H1 (cell line): ENCODE data around the gene ARID5A. TPM values are rescaled to one million over a fixed set of nuclear protein-coding genes. Genes with fewer than 3 reads are reported as not detected.

ENCODE experiments used
- CTCF ChIA-PET: fragments of 300-600 bp; sonication (Branson Sonifier 250); formaldehyde crosslinking; loops from one replicate; lab custom pipeline; 2021; ENCODE audit not compliant: partially characterized antibody; lab: Charles Lee
- POLR2A ChIA-PET: fragments of 300-600 bp; sonication (Branson Sonifier 250); formaldehyde crosslinking; loops from one replicate; lab custom pipeline; 2021; ENCODE audit warnings: inconsistent platforms; ENCODE audit not compliant: partially characterized antibody; lab: Charles Lee
- DNase-seq, 2 experiments: peaks; one replicate each; pipeline versions ENCODE4 v3.0.0 to v3.0.0-alpha.2; 2010 to 2022; ENCODE audit warnings: low spot score in 2 of 2, low read depth in 1 of 2, mixed read lengths in 1 of 2
- FAIRE-seq: peaks from 2 replicates; lab custom pipeline; 2011; peaks lifted over from hg19 to GRCh38; lab: Jason Lieb, UNC
- H2AFZ ChIP-seq: 2 replicates; pipeline ENCODE4 v1.8.1; 2012; ENCODE audit warnings: low read length, inconsistent platforms
- H2AK5ac ChIP-seq: 2 replicates; pipeline ENCODE4 v1.6.1; 2013; ENCODE audit warnings: low read depth, low read length
- H2BK120ac ChIP-seq: replicated peaks from 2 replicates; pipeline ENCODE3; 2013; ENCODE audit warnings: low read depth, low read length, inconsistent platforms
- H2BK12ac ChIP-seq: 2 replicates; pipeline ENCODE4 v1.6.1; 2013; ENCODE audit warnings: low read depth, low read length
- H2BK15ac ChIP-seq: 2 replicates; pipeline ENCODE4 v1.6.1; 2013; ENCODE audit warnings: low read length
- H2BK20ac ChIP-seq: 2 replicates; pipeline ENCODE4 v1.6.1; 2013; ENCODE audit warnings: low read length
- H2BK5ac ChIP-seq: 2 replicates; pipeline ENCODE4 v1.6.1; 2013; ENCODE audit warnings: low read depth, low read length
- H3K14ac ChIP-seq: 2 replicates; pipeline ENCODE4 v1.6.1; 2013; ENCODE audit warnings: inconsistent platforms; ENCODE audit not compliant: insufficient read length
- H3K18ac ChIP-seq: 2 replicates; pipeline ENCODE4 v1.6.1; 2013; ENCODE audit warnings: low read length; ENCODE audit errors: extremely low read depth
- H3K23ac ChIP-seq: 2 replicates; pipeline ENCODE4 v1.6.1; 2013; ENCODE audit warnings: inconsistent platforms; ENCODE audit not compliant: insufficient read length
- H3K23me2 ChIP-seq: 2 replicates; pipeline ENCODE4 v1.6.1; 2013; ENCODE audit warnings: low read depth, low read length
- H3K27ac ChIP-seq: 2 replicates; pipeline ENCODE4 v1.6.1; 2011; ENCODE audit warnings: low read depth, low read length, inconsistent platforms
- H3K27me3 ChIP-seq, 4 experiments: replicated peaks in 1 of 4; 1 replicate in 1 of 4; 2 replicates in 3 of 4; pipeline versions ENCODE4 v1.6.1 to v1.8.1; 2011 to 2013; ENCODE audit warnings: low read length in 3 of 4, mild to moderate bottlenecking in 3 of 4, inconsistent platforms in 2 of 4, mixed read lengths in 2 of 4, moderate library complexity in 1 of 4; ENCODE audit not compliant: control insufficient read depth in 3 of 4, insufficient read depth in 3 of 4; ENCODE audit errors: extremely low read depth in 1 of 4
- H3K36me3 ChIP-seq, 4 experiments: 2 replicates each; pipeline versions ENCODE4 v1.6.1 to v1.8.1; 2011 to 2013; ENCODE audit warnings: mild to moderate bottlenecking in 4 of 4, low read length in 3 of 4, moderate library complexity in 2 of 4, control low read depth in 1 of 4, inconsistent platforms in 1 of 4; ENCODE audit not compliant: insufficient read depth in 4 of 4, control insufficient read depth in 2 of 4
- H3K4ac ChIP-seq: replicated peaks from 2 replicates; pipeline ENCODE3; 2013; ENCODE audit warnings: low read length, low read depth, mixed read lengths, inconsistent platforms; ENCODE audit not compliant: insufficient read length
- H3K4me1 ChIP-seq, 4 experiments: replicated peaks in 1 of 4; 1 replicate in 1 of 4; 2 replicates in 3 of 4; pipeline versions ENCODE4 v1.6.1 to v1.8.1; 2011 to 2013; ENCODE audit warnings: low read length in 3 of 4, inconsistent platforms in 2 of 4, mixed read lengths in 1 of 4; ENCODE audit not compliant: insufficient read depth in 4 of 4, control insufficient read depth in 3 of 4
- H3K4me2 ChIP-seq, 2 experiments: 2 replicates each; pipeline versions ENCODE4 v1.6.1 to v1.8.1; 2011 to 2013; ENCODE audit warnings: low read depth in 2 of 2, low read length in 2 of 2, control low read depth in 1 of 2, inconsistent platforms in 1 of 2, mild to moderate bottlenecking in 1 of 2; ENCODE audit not compliant: insufficient read depth in 1 of 2
- H3K4me3 ChIP-seq, 4 experiments: fragments of 200-600, 300-600 bp in 1 of 4; sonication (generic), shearing (Covaris generic), sonication (Bioruptor Twin) in 1 of 4; 2 replicates each; pipeline versions ENCODE4 v1.5.1 to v1.8.1; 2011 to 2016; ENCODE audit warnings: low read length in 4 of 4, low read depth in 3 of 4, control low read depth in 2 of 4, inconsistent platforms in 2 of 4, mild to moderate bottlenecking in 2 of 4, mixed read lengths in 1 of 4, moderate library complexity in 1 of 4; ENCODE audit not compliant: insufficient read depth in 2 of 4; ENCODE audit errors: extremely low read depth in 1 of 4
- H3K56ac ChIP-seq: replicated peaks from 2 replicates; pipeline ENCODE3; 2013; ENCODE audit warnings: low read depth, mild to moderate bottlenecking, mixed read lengths, low read length, inconsistent platforms; ENCODE audit not compliant: insufficient read length
- H3K79me1 ChIP-seq: 2 replicates; pipeline ENCODE4 v1.6.1; 2013; ENCODE audit warnings: low read depth, low read length, control low read depth
- H3K79me2 ChIP-seq, 2 experiments: 2 replicates each; pipeline versions ENCODE4 v1.6.1 to v1.8.1; 2012 to 2013; ENCODE audit warnings: low read length in 2 of 2, mild to moderate bottlenecking in 2 of 2, inconsistent platforms in 1 of 2; ENCODE audit not compliant: insufficient read depth in 2 of 2, control insufficient read depth in 1 of 2
- H3K9ac ChIP-seq, 4 experiments: replicated peaks in 1 of 4; 1 replicate in 1 of 4; 2 replicates in 3 of 4; pipeline versions ENCODE4 v1.6.1 to v1.8.1; 2011 to 2013; ENCODE audit warnings: low read depth in 3 of 4, low read length in 3 of 4, control low read depth in 2 of 4, mild to moderate bottlenecking in 2 of 4, moderate library complexity in 2 of 4, inconsistent platforms in 1 of 4; ENCODE audit errors: extremely low read depth in 1 of 4
- H3K9me3 ChIP-seq, 2 experiments: 2 replicates each; pipeline versions ENCODE4 v1.6.1 to v1.8.1; 2012 to 2013; ENCODE audit warnings: mild to moderate bottlenecking in 2 of 2, moderate library complexity in 2 of 2, control low read depth in 1 of 2, inconsistent platforms in 1 of 2, low read depth in 1 of 2, low read length in 1 of 2, mixed read lengths in 1 of 2; ENCODE audit not compliant: insufficient read depth in 2 of 2
- H4K20me1 ChIP-seq, 2 experiments: replicated peaks in 1 of 2; 2 replicates each; pipeline versions ENCODE3 to v1.8.1; 2011 to 2013; ENCODE audit warnings: inconsistent platforms in 2 of 2, low read length in 2 of 2, mild to moderate bottlenecking in 1 of 2; ENCODE audit not compliant: insufficient read depth in 2 of 2, control insufficient read depth in 1 of 2
- H4K5ac ChIP-seq: 2 replicates; pipeline ENCODE4 v1.6.1; 2013; ENCODE audit warnings: low read length, low read depth, mixed read lengths, inconsistent platforms; ENCODE audit not compliant: insufficient read length
- H4K8ac ChIP-seq: 2 replicates; pipeline ENCODE4 v1.8.0; 2013; ENCODE audit warnings: mild to moderate bottlenecking, moderate library complexity, low read length, inconsistent platforms; ENCODE audit not compliant: insufficient read depth; ENCODE audit errors: extremely low read depth
- H4K91ac ChIP-seq: replicated peaks from 2 replicates; pipeline ENCODE3; 2013; ENCODE audit warnings: low read length, mixed read lengths, inconsistent platforms; ENCODE audit not compliant: insufficient read length
- ASH2L ChIP-seq: fragments of 200-600, 300-600 bp; sonication (generic); IDR thresholded peaks from one replicate; pipeline ENCODE4 v1.7.1; 2017; ENCODE audit warnings: low read length
- ATF2 ChIP-seq: IDR thresholded peaks from 2 replicates; pipeline ENCODE4 v1.6.1; 2012; ENCODE audit warnings: low read length, inconsistent platforms
- CBX5 ChIP-seq: fragments of 300-800, 300-1000 bp; sonication (generic); IDR thresholded peaks from 2 replicates; pipeline ENCODE4 v1.7.1; 2016; ENCODE audit warnings: antibody characterized with exemption, low read length, low read depth
- CEBPB ChIP-seq: IDR thresholded peaks from 2 replicates; pipeline ENCODE4 v1.6.1; 2012; ENCODE audit warnings: low read depth, low read length
- CTBP2 ChIP-seq: IDR thresholded peaks from 2 replicates; pipeline ENCODE4 v1.7.0; 2011; ENCODE audit warnings: borderline replicate concordance, mild to moderate bottlenecking, moderate library complexity, mixed read lengths, low read length; ENCODE audit not compliant: insufficient read depth, insufficient read length
- HDAC6 ChIP-seq: IDR thresholded peaks from one replicate; pipeline ENCODE4 v1.7.1; 2012; ENCODE audit warnings: low read depth, mild to moderate bottlenecking, inconsistent platforms, low read length, moderate library complexity
- MAFK ChIP-seq: IDR thresholded peaks from 2 replicates; pipeline ENCODE4 v1.6.1; 2012; ENCODE audit warnings: low read depth, mild to moderate bottlenecking, improper control_type of control experiment, low read length
- POU5F1 ChIP-seq: IDR thresholded peaks from 2 replicates; pipeline ENCODE4 v1.6.1; 2011; ENCODE audit warnings: low read depth, mild to moderate bottlenecking, low read length, moderate library complexity
- RAD21 ChIP-seq, 2 experiments: IDR thresholded peaks in 1 of 2; conservative IDR thresholded peaks in 1 of 2; 2 replicates each; pipeline ENCODE4 v1.6.1; 2011; ENCODE audit warnings: low read depth in 2 of 2, low read length in 2 of 2, improper control_type of control experiment in 1 of 2, inconsistent platforms in 1 of 2, mild to moderate bottlenecking in 1 of 2, moderate library complexity in 1 of 2
- RNF2 ChIP-seq: fragments of 200-900, 300-1000 bp; sonication (generic); IDR thresholded peaks from 2 replicates; pipeline ENCODE4 v1.7.1; 2016; ENCODE audit warnings: borderline replicate concordance, low read depth, mild to moderate bottlenecking, antibody characterized with exemption, low read length; ENCODE audit not compliant: poor library complexity, severe bottlenecking; ENCODE audit errors: missing control alignments
- SIRT6 ChIP-seq: IDR thresholded peaks from one replicate; pipeline ENCODE4 v1.7.1; 2012; ENCODE audit warnings: low read length, inconsistent platforms
- ZNF274 ChIP-seq: IDR thresholded peaks from 2 replicates; pipeline ENCODE4 v1.7.0; 2012; ENCODE audit warnings: low read length, borderline replicate concordance; ENCODE audit errors: extremely low read depth
- WGBS, 2 experiments: shearing (Covaris generic) in 1 of 2; methylation state at CpG; one replicate each; pipeline versions ENCODE4 v1.1.6 to v1.1.7; 2013 to 2015; ENCODE audit warnings: low lambda C conversion rate in 2 of 2, mixed read lengths in 2 of 2, inconsistent platforms in 1 of 2, low coverage in 1 of 2, missing lambda C conversion rate in 1 of 2; ENCODE audit not compliant: insufficient replicate concordance in 2 of 2, insufficient coverage in 1 of 2, insufficient read length in 1 of 2; ENCODE audit errors: extremely low coverage in 1 of 2, missing lambda C conversion rate in 1 of 2; 5-methylcytosine and 5-hydroxymethylcytosine counted together
- polyA plus RNA-seq, 7 experiments: library from polyadenylated mRNA; depleted of rRNA in 3 of 7; stranded (reverse) in 5 of 7; unstranded in 2 of 7; fragments of >200 nt in 5 of 7; fragments of 200-250 nt in 2 of 7; gene quantifications; 1 replicate in 5 of 7; 2 replicates in 1 of 7; 4 replicates in 1 of 7; pipeline versions ENCODE4 v1.2.1 to v1.2.3, GENCODE V29; 2011 to 2013; ENCODE audit warnings: missing spikeins in 2 of 7, mixed read lengths in 2 of 7
- total RNA-seq: library from RNA; stranded (reverse); fragmentation: NEBNext Ultra II Directional; extraction: Animal tissue kit (Norgen Biotek cat#: 25700); gene quantifications from 2 replicates; pipeline ENCODE4 v1.2.1, GENCODE V29; 2021

The ARID5A gene
- total and polyA plus RNA-seq, 2 of the 8 experiments (the other 6 are each of a cell fraction or from before 2014, with no cell fraction given), result 3.3 to 5.3 TPM

DNA sequence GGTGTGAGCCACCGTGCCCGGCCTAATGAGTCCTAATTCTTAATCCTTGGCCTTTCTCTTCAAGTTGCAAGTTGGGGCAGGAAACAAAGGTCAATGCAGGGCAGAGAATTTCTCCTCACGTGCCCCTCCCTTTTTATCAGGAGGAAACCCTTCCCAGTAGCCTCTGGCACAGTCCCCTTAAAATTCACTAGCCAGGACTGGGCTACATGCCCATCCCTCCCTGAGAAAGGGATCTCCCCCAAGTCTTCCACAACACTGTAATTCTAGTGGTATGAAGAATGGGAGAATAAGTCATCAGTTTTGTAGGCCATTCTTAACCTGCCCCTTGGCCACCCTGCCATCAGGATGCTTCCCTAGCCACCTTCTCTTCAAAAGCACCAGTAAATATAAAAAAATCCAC lies 42.2 kb downstream of the ARID5A start:
- H3K4ac ChIP-seq, result no peak overlapping the region
- H2BK120ac ChIP-seq, result no peak overlapping the region
- no peaks in the 10 kb centered on the region for H3K79me1 ChIP-seq
- no peak overlapping the region for H2BK12ac ChIP-seq
- no peak overlapping the region for H3K14ac ChIP-seq
- DNase-seq, result no peak
- H3K4me2 ChIP-seq, result no peak overlapping the region
- H3K23me2 ChIP-seq, result no peaks in the 10 kb centered on the region
- H3K56ac ChIP-seq, result no peak overlapping the region
- no peak overlapping the region for H3K23ac ChIP-seq
- no peak overlapping the region for H2BK15ac ChIP-seq
- ChIA-PET CTCF (interaction anchor here (0.9 to 3.3 kb wide), 9 partner anchors 12 to 224 kb away, joined by 3 to 11 read pairs (median 4); no protein-coding TSS in a partner anchor), POLR2A (no interaction called here)
- FAIRE-seq, result no peak
- no peaks in the 10 kb centered on the region for H3K27me3 ChIP-seq
- no peak overlapping the region for H3K9ac ChIP-seq
- H3K36me3 ChIP-seq, result no peaks in the 10 kb centered on the region
- H3K9me3 ChIP-seq, result no peaks in the 10 kb centered on the region
- H4K5ac ChIP-seq, result no peak overlapping the region
- no peaks in the 10 kb centered on the region for H3K4me1 ChIP-seq
- no peak overlapping the region for H2BK5ac ChIP-seq
- no peak overlapping the region for H3K4me3 ChIP-seq
- no peak overlapping the region for H2AK5ac ChIP-seq
- no peak overlapping the region for H2BK20ac ChIP-seq
- no peaks in the 10 kb centered on the region for H3K79me2 ChIP-seq
- H3K18ac ChIP-seq, result no peak overlapping the region
- no peak overlapping the region for H4K91ac ChIP-seq
- no peak overlapping the region for H3K27ac ChIP-seq
- no peak overlapping the region for H4K8ac ChIP-seq
- no peak overlapping the region for H2AFZ ChIP-seq
- no peaks in the 10 kb centered on the region for H4K20me1 ChIP-seq
- 88% methylated on average over 3 of the region's 3 CpGs; no CpG with 5 or more reads in 1 of the 2 experiments for WGBS, 2 experiments
- no peak for TF ChIP-seq POU5F1
- TF ChIP-seq CBX5, result no peak
- TF ChIP-seq SIRT6, result no peak
- no peak for TF ChIP-seq RNF2
- no peak for TF ChIP-seq ZNF274
- no peak for TF ChIP-seq CTBP2
- TF ChIP-seq RAD21 (IDR thresholded peaks at IDR 0.05 in 1 of 2, conservative IDR thresholded peaks at IDR 0.05 in 1 of 2; ENCODE audit: low read depth in 2 of 2, low read length in 2 of 2), result no peak
- no peak for TF ChIP-seq MAFK
- TF ChIP-seq ATF2, result no peak
- no peak for TF ChIP-seq CEBPB
- TF ChIP-seq HDAC6, result no peak
- no peak for TF ChIP-seq ASH2L
